Stimulated activated CD4-positive, alpha-beta T cell treated with anti-CD3 and anti-CD28 coated beads, TNF-alpha, amount 100 ng/mL, for 48 hours (primary cell): ENCODE measurements around the gene P2RY12.

ENCODE experiments used
- DNase-seq, 3 donors: peaks; one replicate each; pipeline ENCODE4 v3.0.0-alpha.2; 2020; ENCODE audit warnings: low read depth in 3 of 3

P2RY12 gene

GRCh38 chr3:151384741-151385174, at the start of gene P2RY12:
TSS of gene P2RY12 (minus strand) at chr3:151384753. CDS start at chr3:151338845, 45,908 bp downstream.
- no peak for DNase-seq

GRCh38 chr3:151432616-151433372, 48.2 kb upstream of the P2RY12 start:
- no peak for DNase-seq

DNA sequence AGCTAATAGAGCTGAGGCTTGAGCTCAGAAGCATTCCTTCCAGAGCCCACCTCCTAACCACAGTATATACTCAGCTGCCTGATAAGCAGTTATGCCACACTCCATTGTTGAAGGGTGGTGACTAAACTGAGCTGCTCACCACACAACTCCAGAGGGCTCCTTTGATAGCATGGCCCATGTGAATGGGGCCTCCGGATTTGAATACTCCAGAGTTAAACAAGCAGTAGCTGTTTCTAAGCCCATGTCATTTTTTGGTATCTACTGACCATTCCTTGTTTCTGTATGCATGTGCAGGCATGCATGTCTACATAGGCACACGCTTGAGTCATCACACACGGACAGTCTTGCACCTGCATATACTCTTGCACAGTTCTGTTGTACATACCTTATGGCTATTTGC, 47.4 kb upstream of the P2RY12 start:
- no peak for DNase-seq

DNA sequence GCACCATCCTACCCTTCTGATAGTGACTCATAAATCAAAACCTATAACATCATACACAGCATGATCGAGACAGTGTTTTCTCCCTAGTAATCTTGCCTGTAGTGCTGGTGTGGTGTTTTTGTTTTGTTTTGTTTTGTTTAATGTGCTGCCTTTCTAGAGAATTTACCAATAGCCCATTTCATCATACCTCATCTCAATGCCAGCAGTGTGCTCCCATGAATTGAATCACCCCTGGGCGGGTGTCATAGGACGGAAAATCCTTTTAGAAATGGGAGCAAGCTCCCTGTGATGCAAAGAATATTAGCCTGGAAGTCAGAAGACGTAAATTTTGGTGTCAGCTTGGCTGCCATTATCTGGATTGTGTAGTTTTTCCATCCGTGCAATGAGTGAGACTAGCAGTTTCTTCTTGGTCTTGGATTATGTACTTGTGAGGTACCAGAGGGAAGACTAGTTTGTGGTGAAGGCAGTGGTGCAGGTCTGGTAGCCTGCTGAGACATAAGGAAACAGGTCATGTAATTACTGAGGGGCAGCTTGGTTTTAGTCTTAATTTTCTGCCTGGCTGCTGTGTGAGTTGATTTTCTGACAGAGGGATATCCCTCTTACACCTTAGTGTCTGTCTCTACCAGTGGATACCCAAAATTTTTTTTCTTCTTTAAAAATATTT, 46.4 kb upstream of the P2RY12 start:
- DNase-seq: no peak

GRCh38 chr3:151428386-151428785, 43.8 kb upstream of the P2RY12 start:
- DNase-seq: no peak

DNA sequence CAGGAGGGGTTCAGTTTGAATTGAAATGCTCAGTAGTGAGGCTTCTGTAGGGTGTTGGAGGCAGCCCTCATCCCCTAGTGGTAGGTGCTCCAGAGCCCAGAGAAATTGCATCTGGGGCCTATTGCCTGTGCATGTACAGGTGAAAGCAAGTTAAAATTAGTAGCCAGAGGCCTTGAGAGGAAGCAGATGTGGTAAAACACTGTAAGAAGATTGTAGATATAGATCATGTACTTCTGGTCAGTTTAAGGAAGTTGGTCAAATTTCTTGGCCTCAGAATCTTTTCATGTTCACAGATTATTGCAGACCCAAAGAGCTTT, 41.7 kb upstream of the P2RY12 start:
- no peak for DNase-seq

DNA sequence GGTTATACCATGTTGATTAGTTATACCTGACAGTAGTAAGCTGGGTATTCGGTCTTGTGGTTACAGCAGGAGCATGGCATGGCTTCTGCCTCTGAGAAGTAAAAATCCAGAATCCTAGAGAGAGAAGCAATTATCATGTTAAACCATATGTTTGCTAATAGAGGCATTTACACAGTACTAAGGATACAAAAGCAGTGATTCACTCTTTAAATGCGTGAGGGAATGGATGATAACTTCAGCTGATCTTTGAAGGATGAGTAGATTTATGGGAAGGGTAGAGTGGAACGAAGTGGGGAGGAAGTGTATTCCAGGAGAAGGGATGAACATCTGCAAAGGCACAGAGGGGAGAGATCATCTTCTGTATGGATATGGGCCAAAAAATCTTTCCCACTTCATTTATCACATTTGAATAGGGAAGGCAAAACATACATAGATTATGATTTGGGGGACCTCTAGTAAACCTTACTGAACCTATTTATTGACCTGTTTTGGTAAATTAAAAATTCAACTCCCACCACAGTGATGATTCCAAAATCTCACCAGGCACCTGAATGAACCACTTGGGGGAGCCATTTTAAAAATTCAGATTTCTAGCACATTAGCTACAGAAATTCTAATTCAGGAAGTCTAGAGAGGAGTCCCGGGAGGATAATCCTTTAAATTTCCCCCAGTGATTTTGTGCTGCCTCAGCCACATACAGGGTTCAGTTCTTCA, 41.2 kb upstream of the P2RY12 start:
- DNase-seq: no peak

GRCh38 chr3:151423091-151423490, 38.5 kb upstream of the P2RY12 start:
- DNase-seq: no peak

- DNase-seq: no peak
Measured at GRCh38 chr3:151421938-151422337, 37.4 kb upstream of the P2RY12 start.

GRCh38 chr3:151419806-151420205, 35.3 kb upstream of the P2RY12 start:
- DNase-seq: no peak

DNA sequence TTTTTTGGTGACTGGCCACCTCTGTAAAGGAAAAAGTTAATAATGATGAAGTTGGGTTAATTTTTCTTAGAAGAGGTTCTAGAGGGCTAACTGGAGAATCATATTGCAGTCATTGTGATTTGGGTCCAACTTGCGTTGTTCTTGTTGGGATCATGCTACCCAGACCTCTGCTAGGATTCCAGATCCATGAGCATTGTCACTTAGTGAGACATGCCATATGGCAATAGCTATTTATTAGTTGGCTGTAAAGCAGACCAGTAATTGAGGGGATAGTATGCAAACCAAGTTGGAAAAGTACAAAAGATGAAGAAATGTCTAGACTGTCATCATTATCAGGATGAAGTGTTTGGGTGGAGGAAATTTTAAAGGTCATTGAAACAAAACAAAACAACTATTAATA, 30.7 kb upstream of the P2RY12 start:
- no peak for DNase-seq

DNA sequence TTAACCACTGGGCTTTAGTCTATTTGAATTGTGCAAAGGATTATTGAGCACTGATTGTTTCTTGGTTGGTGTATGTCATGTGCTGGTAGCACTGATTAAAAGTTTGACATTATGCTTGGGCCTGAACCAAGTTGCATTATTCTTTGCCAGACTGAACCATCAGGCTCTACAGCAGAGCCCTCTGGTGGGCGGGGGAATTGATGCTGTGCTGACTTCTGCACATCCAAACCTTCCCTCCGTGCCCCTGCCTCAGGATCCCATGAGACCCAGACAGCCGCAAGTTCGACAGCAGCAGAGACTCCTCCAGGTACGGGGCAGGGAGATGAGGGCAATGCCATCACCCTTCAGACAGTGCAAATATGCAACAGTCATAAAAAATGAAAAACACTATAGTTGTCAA, 28.4 kb upstream of the P2RY12 start:
- DNase-seq: no peak

DNA sequence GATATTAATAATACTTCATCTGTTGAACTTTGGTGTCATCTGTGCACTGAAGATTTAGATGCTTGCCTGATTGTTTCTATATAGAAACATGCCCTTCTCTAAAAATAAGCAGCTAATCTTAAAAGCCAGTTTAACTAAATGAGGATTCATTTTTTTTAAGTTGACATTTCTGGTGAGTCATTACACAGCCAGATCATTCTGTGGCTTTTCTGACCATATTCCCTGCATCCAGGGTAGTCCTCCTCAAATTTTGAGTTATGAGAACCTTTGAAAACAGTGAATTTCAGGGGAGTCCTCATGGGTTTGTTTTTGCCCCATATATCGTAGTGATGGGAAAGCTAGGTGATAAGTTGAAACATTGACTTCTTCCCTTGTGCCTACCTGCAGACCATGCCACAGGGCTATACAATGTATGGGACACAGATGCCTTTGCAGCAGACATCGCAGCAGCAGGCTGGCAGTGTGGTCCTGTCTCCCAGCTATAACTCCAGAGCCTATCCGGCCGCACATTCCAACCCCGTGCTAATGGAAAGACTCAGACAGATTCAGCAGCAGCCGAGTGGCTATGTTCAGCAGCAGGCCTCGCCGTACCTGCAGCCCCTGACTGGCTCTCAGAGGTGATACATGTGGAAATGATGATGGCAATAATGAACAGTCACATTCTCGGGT, 26.5 kb upstream of the P2RY12 start:
- no peak for DNase-seq

DNA sequence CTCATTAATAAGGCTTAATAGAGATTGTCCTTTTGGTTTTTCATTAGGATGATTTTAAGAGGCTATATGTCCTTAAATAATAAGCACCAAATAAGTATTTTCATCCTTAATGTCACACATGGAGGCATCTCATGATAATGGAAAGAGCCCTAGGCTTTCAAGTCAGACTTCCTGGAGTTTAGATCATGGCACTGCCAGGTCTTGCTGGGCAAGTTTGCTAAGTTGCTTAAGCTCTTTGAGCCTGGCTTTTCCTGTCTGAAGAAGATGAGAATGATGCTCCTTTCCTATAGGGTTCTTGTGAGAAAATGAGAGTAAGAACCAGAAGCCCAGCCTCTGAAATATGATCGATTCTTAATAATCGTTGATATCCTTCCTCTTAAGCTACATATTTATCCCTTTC, 23.4 kb upstream of the P2RY12 start:
- no peak for DNase-seq

GRCh38 chr3:151404316-151404715, 19.8 kb upstream of the P2RY12 start:
- no peak for DNase-seq

DNA sequence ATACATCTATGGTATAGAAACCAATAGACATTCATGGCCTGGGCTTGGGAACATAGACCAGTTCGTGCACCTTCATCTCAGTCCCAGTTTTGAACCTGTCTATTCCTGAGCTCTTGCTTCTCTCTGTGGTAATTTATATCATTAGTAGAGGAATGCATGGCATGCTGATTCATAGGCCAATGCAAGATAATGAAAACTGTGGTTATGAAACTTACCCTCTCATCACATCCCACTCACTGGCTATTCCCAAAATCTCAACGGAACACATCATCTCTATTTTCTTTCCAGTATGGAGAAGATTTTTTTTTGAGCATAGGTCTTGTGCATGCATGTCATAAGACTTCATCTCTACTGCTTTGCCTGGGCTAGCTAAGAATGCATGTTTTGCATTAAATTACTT, 18.7 kb upstream of the P2RY12 start:
- no peak for DNase-seq

GRCh38 chr3:151402349-151402748, 17.8 kb upstream of the P2RY12 start:
- DNase-seq: no peak

DNA sequence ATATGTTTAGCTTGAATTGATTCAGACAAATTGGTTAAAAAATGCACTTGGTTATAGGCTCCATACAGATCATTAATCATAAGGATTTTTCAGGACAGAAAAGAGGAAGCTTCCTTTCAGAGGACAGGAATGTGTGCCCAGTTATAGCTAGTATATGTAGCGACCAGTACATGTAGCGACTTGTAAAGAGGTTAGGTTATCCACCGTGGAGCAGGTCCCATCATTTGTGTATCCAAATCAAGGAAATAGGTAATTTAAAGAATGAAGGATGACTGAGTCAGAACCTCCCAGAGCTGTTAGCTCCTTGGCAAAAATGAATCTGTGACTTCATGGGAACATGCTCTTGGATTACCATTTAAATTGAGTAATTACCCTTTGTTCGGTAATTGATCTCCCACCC, 15.8 kb upstream of the P2RY12 start:
- DNase-seq: no peak

GRCh38 chr3:151398895-151399294, 14.3 kb upstream of the P2RY12 start:
- DNase-seq: no peak

DNA sequence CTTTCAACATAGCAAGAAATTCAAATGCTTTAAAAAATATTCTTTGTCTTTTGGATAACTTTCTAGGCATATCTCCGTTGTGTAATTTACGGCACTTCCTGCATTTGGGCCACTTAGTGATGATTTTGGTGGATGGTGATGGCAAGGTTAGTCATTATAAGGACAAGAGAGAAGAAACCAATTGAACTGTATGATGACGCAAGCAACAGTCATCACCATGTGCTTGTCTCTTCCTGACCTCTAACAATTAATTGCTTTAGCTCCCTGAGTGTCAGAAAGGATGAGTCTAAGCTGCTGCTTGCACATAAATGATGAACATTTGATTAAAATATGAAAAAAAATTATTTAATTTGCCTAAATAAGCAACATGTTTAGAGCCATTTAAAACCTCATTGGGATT, 11.3 kb upstream of the P2RY12 start:
- DNase-seq: no peak

GRCh38 chr3:151394611-151395010, 10.1 kb upstream of the P2RY12 start:
- no peak for DNase-seq

GRCh38 chr3:151393941-151394340, 9.4 kb upstream of the P2RY12 start:
- no peak for DNase-seq
